ENCODE data around the gene IFNL4.
"Not testable (repeated sequence)": the region's sequence is repeated elsewhere in the genome, so short reads cannot be mapped to it uniquely, and the experiment has no call there.

DNA sequence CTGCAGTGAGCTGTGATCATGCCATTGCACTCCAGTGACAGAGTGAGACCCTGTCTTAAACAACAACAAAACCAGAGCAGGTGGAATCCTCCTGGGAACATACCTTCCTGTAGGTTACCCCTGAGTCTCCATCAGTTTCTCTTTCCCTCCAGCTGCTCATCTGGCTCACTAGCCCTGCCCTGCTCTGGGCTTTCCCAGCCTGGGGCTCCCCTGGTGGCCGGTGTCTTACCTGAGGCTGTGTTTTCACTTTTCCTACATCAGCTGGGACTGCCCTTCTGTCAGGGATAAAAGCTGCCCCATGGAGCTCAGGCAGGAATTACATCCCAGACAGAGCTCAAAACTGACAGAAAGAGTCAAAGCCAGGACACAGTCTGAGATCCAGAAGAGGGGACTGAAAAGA lies 19.4 kb upstream of the IFNL4 start, which contains the start of gene IFNL2:
- not testable (repeated sequence) for TF ChIP-seq EZH2 (IDR thresholded peaks at IDR 0.05; ENCODE audit: insufficient read depth, poor library complexity, severe bottlenecking); EZH2phosphoT487 (IDR thresholded peaks at IDR 0.05; ENCODE audit: insufficient read depth, low read depth)

Data from GM23248 (cell line).